Activated CD8-positive, alpha-beta memory T cell treated with anti-CD3 and anti-CD28 coated beads for 4 hours (primary cell): ENCODE data around the gene RBM4B.

Source experiments
- DNase-seq, 2 donors: peaks; one replicate each; pipeline ENCODE4 v3.0.0-alpha.2; 2020; ENCODE audit warnings: low read depth in 2 of 2

Gene RBM4B

GRCh38 chr11:66686801-66687750, 9.4 kb upstream of the RBM4B start:
- DNase-seq, result no peak

GRCh38 chr11:66686100-66686785, 8.6 kb upstream of the RBM4B start:
- DNase-seq, result no peak

DNA sequence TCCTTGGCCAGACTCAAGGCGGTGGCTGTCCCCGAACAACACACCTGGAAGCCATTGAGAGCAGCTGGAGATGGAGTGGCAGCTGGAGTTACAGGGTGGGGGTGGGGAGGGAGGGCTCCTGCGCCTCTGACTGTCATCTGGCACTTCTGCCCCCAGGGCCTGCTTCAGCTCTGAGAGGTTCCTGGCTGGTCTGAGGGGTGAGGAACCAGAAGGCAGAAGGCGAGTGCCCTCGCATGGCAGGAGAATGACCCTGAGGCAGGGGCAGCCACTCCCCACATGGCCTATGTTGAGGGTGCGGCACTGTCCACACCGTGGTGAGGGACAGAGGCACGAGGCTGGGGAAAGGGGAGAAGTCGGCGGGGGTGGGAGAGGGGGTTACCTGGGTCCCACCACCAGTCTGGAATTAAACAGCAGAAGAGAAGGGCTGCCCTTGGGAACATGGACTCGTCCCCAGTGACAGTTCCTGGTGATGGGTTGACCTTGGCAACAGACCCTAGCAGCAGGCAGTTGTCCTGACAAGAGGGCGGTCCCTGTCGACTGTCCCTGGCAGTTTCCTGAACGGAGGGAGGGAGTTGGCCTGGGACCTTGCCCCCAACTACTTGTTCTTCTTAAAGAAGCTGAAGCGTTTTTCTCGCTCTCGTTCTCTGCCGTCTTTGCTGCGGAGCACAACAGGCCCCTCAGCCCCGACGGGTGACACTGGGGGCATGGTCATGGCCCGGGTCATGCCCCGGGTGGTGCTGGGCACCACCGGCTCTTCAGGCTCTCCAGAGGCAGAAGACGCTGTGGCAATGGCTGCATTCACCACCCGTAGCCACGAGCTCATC, 7.8 kb upstream of the RBM4B start:
- no peak for DNase-seq

- DNase-seq, result no peak
Measured at GRCh38 chr11:66684635-66685034, 6.9 kb upstream of the RBM4B start.

GRCh38 chr11:66683877-66684276, 6.2 kb upstream of the RBM4B start:
- DNase-seq, result no peak

GRCh38 chr11:66680966-66681645, 3.4 kb upstream of the RBM4B start:
- no peak for DNase-seq

- no peak for DNase-seq
Measured at GRCh38 chr11:66676931-66677598, 622 bp downstream of the RBM4B start.

DNA sequence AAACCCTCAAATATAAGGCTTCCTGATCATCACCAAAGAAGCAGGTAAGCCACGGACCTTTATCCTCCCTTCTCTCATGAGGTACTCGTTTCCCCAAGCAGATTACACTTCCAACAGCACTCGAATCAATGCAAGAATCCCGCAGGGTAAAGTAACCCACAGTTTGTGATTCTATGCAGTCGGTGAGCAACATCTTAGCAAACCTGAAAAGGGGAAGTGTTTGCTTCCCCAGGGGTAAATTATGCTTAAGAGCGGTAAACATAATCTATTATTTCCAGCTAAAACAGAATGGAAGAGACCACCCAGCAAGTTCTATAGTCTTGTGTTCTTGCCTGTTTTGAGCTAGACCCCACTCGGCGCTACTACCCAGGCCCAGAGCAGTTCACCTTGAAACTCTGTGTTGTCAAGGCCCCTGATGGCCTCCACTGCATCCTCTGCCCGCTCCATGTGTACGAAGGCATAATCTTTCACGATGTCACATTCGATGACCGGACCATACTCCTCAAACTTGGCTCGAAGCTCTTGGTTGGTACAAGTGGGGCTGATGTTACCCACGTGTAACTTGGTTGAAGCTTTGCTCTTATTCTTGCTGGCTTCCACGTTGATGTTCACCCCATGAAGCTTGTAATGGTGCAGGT, 1.3 kb downstream of the RBM4B start:
- DNase-seq, result no peak

DNA sequence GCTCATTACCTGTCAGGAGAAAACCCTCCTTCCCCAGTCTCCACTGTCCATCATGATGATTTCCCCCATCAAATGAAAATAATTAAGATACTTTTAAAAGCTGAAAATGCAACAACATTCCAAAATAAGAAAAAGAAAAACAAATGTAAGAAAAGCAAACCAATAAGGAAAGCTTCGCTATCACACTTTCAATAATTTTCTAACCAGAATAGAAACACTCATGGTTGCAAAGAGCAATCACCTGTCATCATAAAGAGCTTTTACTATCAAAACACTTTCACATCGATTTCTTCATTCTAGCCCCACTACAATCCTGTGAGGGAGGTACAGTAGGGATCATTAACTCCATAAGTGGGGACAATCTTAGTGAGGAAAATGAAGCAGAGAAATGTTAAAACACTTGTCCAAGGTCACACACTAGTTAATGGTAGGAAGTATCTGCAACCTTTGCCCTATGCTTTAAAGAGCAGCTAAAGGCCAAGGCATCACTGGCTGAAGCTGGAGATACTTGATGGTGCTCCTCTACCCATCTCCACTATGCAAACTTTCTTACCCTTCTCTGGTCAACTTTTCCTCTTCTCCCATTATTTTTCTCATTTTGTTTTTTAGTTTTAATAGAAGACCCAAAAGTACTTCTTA, 2.6 kb downstream of the RBM4B start:
- no peak for DNase-seq

- no peak for DNase-seq
Measured at GRCh38 chr11:66670816-66671215, 6.9 kb downstream of the RBM4B start.

- no peak for DNase-seq
Measured at GRCh38 chr11:66665369-66665768, 12.3 kb downstream of the RBM4B start.

DNA sequence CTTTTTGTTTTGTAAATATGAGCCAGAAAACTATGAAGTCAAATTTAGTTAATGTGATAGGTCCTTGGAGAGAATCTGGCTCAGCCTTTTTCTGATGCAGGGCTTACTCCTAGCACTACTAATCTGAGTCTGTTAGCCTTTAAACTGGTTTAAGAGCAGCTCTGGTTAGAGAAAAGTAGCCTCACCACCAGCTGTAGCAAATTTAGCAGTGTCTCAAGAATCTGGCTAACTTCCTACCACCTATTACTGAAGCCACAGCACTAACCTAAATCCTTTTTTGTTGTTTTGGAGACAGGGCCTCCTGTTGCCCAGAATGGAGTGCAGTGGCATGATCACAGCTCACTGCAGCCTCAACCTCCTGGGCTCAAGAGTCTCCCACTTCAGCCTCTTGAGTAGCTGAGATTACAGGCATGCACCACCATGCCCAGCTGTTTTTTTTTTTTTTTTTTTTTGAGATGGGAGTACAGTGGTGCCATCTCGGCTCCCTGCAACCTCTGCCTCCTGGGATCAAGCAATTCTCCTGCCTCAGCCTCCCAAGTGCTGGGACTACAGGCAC, 13.9 kb downstream of the RBM4B start:
- no peak for DNase-seq

- no peak for DNase-seq
Measured at GRCh38 chr11:66659763-66660162, 17.9 kb downstream of the RBM4B start.

DNA sequence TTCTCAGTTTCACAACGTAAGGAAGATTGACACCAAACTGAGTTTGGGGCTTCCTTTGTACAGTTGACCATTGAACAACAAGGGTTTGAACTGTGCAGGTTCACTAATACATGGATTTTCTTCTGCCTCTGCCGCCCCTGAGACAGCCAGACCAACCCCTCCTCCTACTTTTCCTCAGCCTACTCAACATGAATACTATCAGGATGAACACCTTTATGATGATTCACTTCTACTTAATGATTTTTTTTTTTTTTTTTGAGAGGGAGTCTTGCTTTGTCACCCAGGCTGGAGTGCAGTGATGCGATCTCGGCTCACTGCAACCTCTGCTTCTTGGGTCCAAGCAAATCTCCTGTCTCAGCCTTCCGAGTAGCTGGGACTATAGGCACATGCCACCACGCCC, 24.6 kb downstream of the RBM4B start:
- no peak for DNase-seq

DNA sequence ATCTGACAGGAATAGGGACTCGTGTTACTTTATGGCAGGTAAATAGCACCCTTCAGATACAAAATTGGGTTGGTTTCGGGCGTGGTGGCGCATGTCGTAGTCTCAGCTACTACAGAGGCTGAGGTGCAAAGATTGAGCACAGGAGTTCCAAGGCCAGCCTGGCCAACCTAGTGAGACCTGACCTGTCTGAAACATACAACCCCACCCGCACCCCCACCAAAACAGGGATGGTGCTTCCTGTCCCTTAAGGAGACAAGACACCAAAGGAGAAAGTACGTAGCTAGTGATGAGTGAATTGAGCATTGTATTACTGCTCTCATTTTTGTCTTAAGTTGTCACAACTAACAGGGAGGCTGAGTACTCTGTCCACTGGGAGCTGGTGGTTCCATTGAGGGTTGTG, 25.0 kb downstream of the RBM4B start:
- DNase-seq, result no peak

DNA sequence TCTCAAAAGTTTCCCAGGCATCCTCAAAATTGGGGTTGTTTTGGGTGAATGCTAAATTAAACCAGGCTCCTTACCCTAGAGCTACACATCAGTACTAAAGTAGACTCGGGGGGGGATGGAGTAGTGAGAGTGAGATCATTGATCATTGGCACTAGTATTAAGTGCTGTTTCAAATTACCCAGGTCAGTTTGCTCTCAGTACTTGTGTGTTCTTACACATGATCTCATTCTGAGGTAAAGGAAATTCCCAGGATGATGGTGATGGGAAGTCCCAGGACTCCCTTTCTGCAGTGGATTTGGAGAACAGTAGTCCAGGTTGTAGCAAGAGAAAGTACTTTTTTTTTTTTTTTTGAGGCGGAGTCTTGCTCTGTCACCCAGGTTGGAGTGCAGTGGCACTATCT, 26.7 kb downstream of the RBM4B start:
- no peak for DNase-seq

DNA sequence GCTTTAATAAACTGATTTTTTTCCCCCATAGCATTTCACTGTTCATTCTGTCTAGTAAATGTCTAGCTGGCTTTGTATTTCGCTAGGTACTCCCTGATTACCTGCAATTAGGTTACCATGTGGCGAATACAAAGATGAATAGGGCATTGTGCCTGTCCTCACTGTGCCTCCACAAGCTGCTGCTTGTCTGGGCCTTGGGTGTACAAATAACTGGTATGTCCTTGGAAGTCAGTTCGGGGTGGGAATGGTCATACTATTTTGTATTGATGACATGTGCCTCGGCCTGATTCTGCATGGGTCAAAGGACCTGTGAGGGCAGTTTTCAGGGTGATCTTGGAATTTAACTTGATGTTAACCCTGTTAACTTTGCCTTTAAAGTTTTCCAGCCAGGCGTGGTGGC, 27.8 kb downstream of the RBM4B start:
- DNase-seq, result no peak

DNA sequence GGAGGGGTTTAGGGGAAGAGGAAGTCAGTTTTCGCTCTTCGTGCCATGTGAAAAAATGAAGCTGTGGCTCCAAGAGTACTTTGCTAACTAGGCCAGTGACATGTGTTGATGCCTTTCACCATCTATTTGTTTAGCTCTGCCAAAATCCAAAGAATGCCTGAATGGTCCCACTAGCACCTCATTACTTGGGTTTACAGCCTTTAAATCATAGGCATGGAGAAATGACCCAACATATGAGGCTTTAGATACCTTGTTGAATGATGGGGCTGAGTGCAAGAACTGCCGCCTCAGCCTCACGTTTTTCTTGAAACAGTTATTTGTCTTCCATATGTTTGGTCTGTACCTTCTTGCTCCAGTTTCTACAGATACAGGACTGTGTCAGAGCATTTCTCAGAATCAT, 30.9 kb downstream of the RBM4B start:
- no peak for DNase-seq

DNA sequence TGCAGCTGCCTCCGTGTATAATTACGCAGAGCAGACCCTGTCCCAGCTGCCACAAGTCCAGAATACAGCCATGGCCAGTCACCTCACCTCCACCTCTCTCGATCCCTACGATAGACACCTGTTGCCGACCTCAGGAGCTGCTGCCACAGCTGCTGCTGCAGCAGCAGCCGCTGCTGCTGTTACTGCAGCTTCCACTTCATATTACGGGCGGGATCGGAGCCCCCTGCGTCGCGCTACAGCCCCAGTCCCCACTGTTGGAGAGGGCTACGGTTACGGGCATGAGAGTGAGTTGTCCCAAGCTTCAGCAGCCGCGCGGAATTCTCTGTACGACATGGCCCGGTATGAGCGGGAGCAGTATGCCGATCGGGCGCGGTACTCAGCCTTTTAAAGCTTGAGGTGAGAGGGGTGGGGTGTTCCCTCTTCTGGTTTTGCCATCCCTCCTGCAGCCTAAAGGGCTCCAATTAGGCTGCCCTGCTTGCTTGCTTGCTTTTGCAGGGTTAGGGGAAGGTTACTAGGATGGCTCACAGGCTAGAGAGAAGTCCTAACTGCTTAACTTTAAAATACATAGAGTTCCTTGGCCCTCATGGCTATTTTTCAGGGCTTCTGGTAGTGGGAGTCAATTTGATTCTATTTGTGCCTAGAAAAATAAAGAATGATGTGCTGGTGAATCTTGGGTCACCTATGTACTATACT, 33.8 kb downstream of the RBM4B start:
- DNase-seq, result no peak
